SK-N-SH treated with all-trans-retinoic acid at 6 μM for 48 hours (cell line): ENCODE results near the gene ALPL.
"Not testable (repeated sequence)": the region's sequence is repeated elsewhere in the genome, so short reads cannot be mapped to it uniquely, and the experiment has no call there.

ENCODE experiments used
- ATAC-seq: fragments of 200-7000 bp; cut with Tn5 transposase; 3 replicates; pipeline ENCODE4 v1.9.1; 2020; ENCODE audit warnings: mild to moderate bottlenecking, moderate library complexity
- ARNTL ChIP-seq: fragments of 450-650 bp; formaldehyde crosslinking; IDR thresholded peaks from 2 replicates; pipeline ENCODE4 v1.5.0; 2020; ENCODE audit warnings: low read depth, mild to moderate bottlenecking, moderate library complexity, borderline replicate concordance
- BACH2 ChIP-seq: fragments of 250-450 bp; sonication (Bioruptor Pico); IDR thresholded peaks from 2 replicates; pipeline ENCODE4 v1.9.0; 2021; ENCODE audit warnings: mild to moderate bottlenecking, borderline replicate concordance
- CREB5 ChIP-seq: fragments of 250-450 bp; sonication (Bioruptor Pico); IDR thresholded peaks from 2 replicates; pipeline ENCODE4 v1.5.1; 2020; ENCODE audit warnings: low read depth, mild to moderate bottlenecking, moderate library complexity
- CSDC2 ChIP-seq: fragments of 250-450 bp; sonication (Bioruptor Pico); IDR thresholded peaks from 2 replicates; pipeline ENCODE4 v1.5.0; 2020; ENCODE audit warnings: mild to moderate bottlenecking, moderate library complexity
- CSRNP3 ChIP-seq: fragments of 250-450 bp; sonication (Bioruptor Pico); IDR thresholded peaks from 2 replicates; pipeline ENCODE4 v1.5.1; 2021; ENCODE audit warnings: mild to moderate bottlenecking, moderate library complexity
- GLIS3 ChIP-seq: fragments of 250-450 bp; sonication (Bioruptor Pico); IDR thresholded peaks from 2 replicates; pipeline ENCODE4 v1.5.0; 2020; ENCODE audit warnings: mild to moderate bottlenecking, moderate library complexity
- ISL1 ChIP-seq: fragments of 250-450 bp; sonication (Bioruptor Pico); IDR thresholded peaks from 2 replicates; pipeline ENCODE4 v2.1.2; 2022; ENCODE audit warnings: mild to moderate bottlenecking, moderate library complexity
- OSR1 ChIP-seq: fragments of 250-450 bp; sonication (Bioruptor Pico); IDR thresholded peaks from 2 replicates; pipeline ENCODE4 v1.8.0; 2022; ENCODE audit warnings: moderate library complexity, mild to moderate bottlenecking, inconsistent platforms
- PATZ1 ChIP-seq: fragments of 250-450 bp; sonication (Bioruptor Pico); IDR thresholded peaks from 2 replicates; pipeline ENCODE4 v1.8.0; 2020; ENCODE audit warnings: mild to moderate bottlenecking, moderate library complexity, borderline replicate concordance
- POU6F1 ChIP-seq: fragments of 250-450 bp; sonication (Bioruptor Pico); IDR thresholded peaks from 2 replicates; pipeline ENCODE4 v1.8.0; 2021; ENCODE audit warnings: low read depth, mild to moderate bottlenecking, moderate library complexity, borderline replicate concordance
- PPARA ChIP-seq: fragments of 250-450 bp; sonication (Bioruptor Pico); IDR thresholded peaks from 2 replicates; pipeline ENCODE4 v1.5.0; 2020; ENCODE audit warnings: mild to moderate bottlenecking, borderline replicate concordance
- SNAI2 ChIP-seq: fragments of 250-450 bp; sonication (Bioruptor Pico); IDR thresholded peaks from 2 replicates; pipeline ENCODE4 v1.5.0; 2020; ENCODE audit warnings: mild to moderate bottlenecking, moderate library complexity
- TCF4 ChIP-seq: fragments of 250-450 bp; sonication (Bioruptor Pico); IDR thresholded peaks from 2 replicates; pipeline ENCODE4 v1.8.0; 2021; ENCODE audit warnings: mild to moderate bottlenecking, moderate library complexity, borderline replicate concordance
- TOX ChIP-seq: fragments of 250-450 bp; sonication (Bioruptor Pico); IDR thresholded peaks from 2 replicates; pipeline ENCODE4 v1.8.0; 2021; ENCODE audit warnings: mild to moderate bottlenecking, moderate library complexity, borderline replicate concordance
- ZNF565 ChIP-seq: fragments of 450-650 bp; formaldehyde crosslinking; conservative IDR thresholded peaks from 2 replicates; pipeline ENCODE4 v1.5.0; 2020; ENCODE audit warnings: low read depth, mild to moderate bottlenecking, moderate library complexity
- ZNF8 ChIP-seq: fragments of 450-650 bp; formaldehyde crosslinking; IDR thresholded peaks from 2 replicates; pipeline ENCODE4 v1.5.0; 2020; ENCODE audit warnings: mild to moderate bottlenecking, moderate library complexity

Gene ALPL

GRCh38 chr1:21564521-21565095, 55.4 kb downstream of the ALPL start:
- ATAC-seq = no peak
- TF ChIP-seq GLIS3 (CRISPR knock-in tag) (no peak), POU6F1 (CRISPR knock-in tag) (no peak)

- ATAC-seq = no peak
These were observed 56.1 kb downstream of the ALPL start for GRCh38 chr1:21565285-21565684.

GRCh38 chr1:21566361-21566760, 57.1 kb downstream of the ALPL start:
- not testable (repeated sequence) for ATAC-seq

More at GRCh38 chr1:21565285-21565684, 56.1 kb downstream of the ALPL start:
- TF ChIP-seq ZNF8 (CRISPR knock-in tag) = no peak
- no peak for TF ChIP-seq TOX (CRISPR knock-in tag)
- no peak for TF ChIP-seq CREB5 (CRISPR knock-in tag)
- no peak for TF ChIP-seq PPARA (CRISPR knock-in tag)
- TF ChIP-seq POU6F1 (CRISPR knock-in tag) = no peak
- TF ChIP-seq SNAI2 (CRISPR knock-in tag) = no peak
- TF ChIP-seq ARNTL (CRISPR knock-in tag) = no peak
- no peak for TF ChIP-seq OSR1 (CRISPR knock-in tag)

GRCh38 chr1:21567241-21568005, 58.2 kb downstream of the ALPL start:
- TF ChIP-seq PATZ1 (CRISPR knock-in tag) = no peak
- TF ChIP-seq ISL1 (CRISPR knock-in tag) = no peak
- no peak for TF ChIP-seq SNAI2 (CRISPR knock-in tag)
- no peak for TF ChIP-seq ARNTL (CRISPR knock-in tag)
- TF ChIP-seq TCF4 = no peak
- TF ChIP-seq GLIS3 (CRISPR knock-in tag) = no peak
- TF ChIP-seq ZNF565 (CRISPR knock-in tag) = no peak
- TF ChIP-seq POU6F1 (CRISPR knock-in tag) = no peak
- no peak for TF ChIP-seq CSDC2 (CRISPR knock-in tag)
- no peak for TF ChIP-seq CREB5 (CRISPR knock-in tag)
- no peak for TF ChIP-seq BACH2
- TF ChIP-seq CSRNP3 (CRISPR knock-in tag) = no peak
- no peak for ATAC-seq
